NCI-H524 (cell line): ENCODE results near the gene KRT4.
A peak's percentile ranks its signal among the peaks of the same experiment; 100 is the strongest.
"Not testable (repeated sequence)": the region's sequence is repeated elsewhere in the genome, so short reads cannot be mapped to it uniquely, and the experiment has no call there.

Source experiments
- DNase-seq, 2 experiments: peaks; one replicate each; lab custom pipeline; 2025; lab: John Stamatoyannopoulos, UW

Gene KRT4

GRCh38 chr12:52807544-52808470, 6.1 kb downstream of the KRT4 start:
- DNase-seq = no peak

GRCh38 chr12:52806821-52807543, 6.9 kb downstream of the KRT4 start:
- no peak for DNase-seq

GRCh38 chr12:52806169-52806811, 7.6 kb downstream of the KRT4 start:
- no peak for DNase-seq

GRCh38 chr12:52805739-52806138, 8.2 kb downstream of the KRT4 start:
- no peak for DNase-seq

- DNase-seq = no peak
Observed at GRCh38 chr12:52805000-52805399, 8.9 kb downstream of the KRT4 start.

- no peak for DNase-seq
Observed at GRCh38 chr12:52802442-52802841, 11.5 kb downstream of the KRT4 start.

GRCh38 chr12:52801773-52802172, 12.1 kb downstream of the KRT4 start:
- peak in 1 of 2 experiments; percentile 33 for DNase-seq

GRCh38 chr12:52800259-52800917, 13.5 kb downstream of the KRT4 start:
- DNase-seq = peak in 1 of 2 experiments; percentile 24

GRCh38 chr12:52799505-52800211, 14.3 kb downstream of the KRT4 start:
- no peak for DNase-seq

- DNase-seq = no peak
Observed at GRCh38 chr12:52798671-52799504, 15.0 kb downstream of the KRT4 start.

GRCh38 chr12:52798003-52798670, 15.8 kb downstream of the KRT4 start:
- no peak for DNase-seq

- DNase-seq = no peak
Observed at GRCh38 chr12:52797529-52797894, 16.4 kb downstream of the KRT4 start.

- no peak for DNase-seq
Observed at GRCh38 chr12:52796839-52797528, 16.9 kb downstream of the KRT4 start.

GRCh38 chr12:52796429-52796794, 17.5 kb downstream of the KRT4 start:
- DNase-seq = no peak

- DNase-seq = peak; percentile 80 to 90
Observed at GRCh38 chr12:52795694-52796428, 18.1 kb downstream of the KRT4 start, which contains the start of gene KRT3. KRT3 (minus strand) TSS chr12:52796117; CDS start chr12:52796042, 75 bp downstream.

- DNase-seq = not testable (repeated sequence)
Observed at GRCh38 chr12:52795332-52795674, 18.6 kb downstream of the KRT4 start.

- DNase-seq = peak in 1 of 2 experiments; percentile 61
Observed at GRCh38 chr12:52794479-52795331, 19.2 kb downstream of the KRT4 start.
